Bladder microvascular endothelial cell (primary cell): Measurements from ENCODE around the gene SVEP1. TPM values are rescaled to one million over a fixed set of nuclear protein-coding genes. Genes with fewer than 3 reads are reported as not detected.

ENCODE experiments used
- total RNA-seq: library from RNA; depleted of rRNA; stranded (reverse); fragments of >200 nt; gene quantifications from 2 replicates; pipeline ENCODE4 v1.2.3, GENCODE V29; 2014

Gene SVEP1
- under 0.01 and 1.4 TPM in 2 replicates for total RNA-seq

GRCh38 chr9:110579034-110579861, at the start of gene SVEP1:
SVEP1 (minus strand) TSS chr9:110579741; CDS start chr9:110579543, 198 bp downstream.

GRCh38 chr9:110337727-110338126, 241.8 kb downstream of the SVEP1 start, which contains the start of gene TXNDC8:
TXNDC8 (minus strand) TSS chr9:110337863.

Other genes with a start within 250 kb of the SVEP1 start
- gene TXNDC8, start 241.9 kb downstream of the SVEP1 start, total RNA-seq: not detected in 2 replicates
- not detected in 2 replicates for gene MUSK, start 89.0 kb upstream of the SVEP1 start, total RNA-seq